CD4-positive, alpha-beta memory T cell (primary cell): Measurements from ENCODE around the gene PRR30. TPM values are rescaled to one million over a fixed set of nuclear protein-coding genes. Genes with fewer than 3 reads are reported as not detected.
"Not testable (repeated sequence)": the region's sequence is repeated elsewhere in the genome, so short reads cannot be mapped to it uniquely, and the experiment has no call there.

ENCODE experiments used
- CTCF ChIA-PET: fragments of 350-600 bp; sonication (Branson Sonifier 250); formaldehyde crosslinking; loops from one replicate; lab custom pipeline; 2021; ENCODE audit warnings: inconsistent platforms; ENCODE audit not compliant: partially characterized antibody; lab: Charles Lee
- POLR2A ChIA-PET: fragments of 350-600 bp; sonication (Branson Sonifier 250); formaldehyde crosslinking; loops from one replicate; lab custom pipeline; 2021; ENCODE audit not compliant: partially characterized antibody; lab: Charles Lee
- DNase-seq, 5 donors: peaks; one replicate each; pipeline versions ENCODE4 v3.0.0 to v3.0.0-alpha.2; 2020 to 2022; ENCODE audit warnings: mixed read lengths in 1 of 5
- H3K27ac ChIP-seq: one replicate; pipeline ENCODE4 v1.7.0; 2013; ENCODE audit warnings: low read depth, low read length
- H3K27me3 ChIP-seq: 2 replicates; pipeline ENCODE4 v1.7.0; 2013; ENCODE audit warnings: mild to moderate bottlenecking, low read length, moderate library complexity; ENCODE audit not compliant: insufficient read depth
- H3K36me3 ChIP-seq: 2 replicates; pipeline ENCODE4 v1.7.0; 2013; ENCODE audit warnings: mild to moderate bottlenecking, low read length, moderate library complexity; ENCODE audit not compliant: insufficient read depth
- H3K4me1 ChIP-seq: 2 replicates; pipeline ENCODE4 v1.7.0; 2013; ENCODE audit warnings: mild to moderate bottlenecking, low read length, moderate library complexity; ENCODE audit not compliant: insufficient read depth
- H3K4me3 ChIP-seq, 2 donors: one replicate each; pipeline ENCODE4 v1.7.0; 2013; ENCODE audit warnings: low read length in 2 of 2, mild to moderate bottlenecking in 1 of 2
- H3K9me3 ChIP-seq, 2 donors: one replicate each; pipeline ENCODE4 v1.7.0; 2013; ENCODE audit warnings: low read length in 2 of 2, control low read depth in 1 of 2; ENCODE audit not compliant: control insufficient read depth in 1 of 2
- H3K27ac Mint-ChIP-seq, 7 donors: one replicate each; pipeline ENCODE4 v1.8.0; 2020 to 2021; ENCODE audit warnings: mixed read lengths in 7 of 7, mild to moderate bottlenecking in 6 of 7, inconsistent platforms in 3 of 7, moderate library complexity in 3 of 7
- H3K27me3 Mint-ChIP-seq, 2 donors: one replicate each; pipeline ENCODE4 v1.8.0; 2020 to 2021; ENCODE audit warnings: mixed read lengths in 2 of 2
- H3K36me3 Mint-ChIP-seq, 2 donors: one replicate each; pipeline ENCODE4 v1.8.0; 2020 to 2021; ENCODE audit warnings: mixed read lengths in 2 of 2, inconsistent platforms in 1 of 2, mild to moderate bottlenecking in 1 of 2
- H3K4me1 Mint-ChIP-seq, 4 donors: one replicate each; pipeline ENCODE4 v1.8.0; 2020 to 2021; ENCODE audit warnings: mixed read lengths in 4 of 4, mild to moderate bottlenecking in 1 of 4
- H3K4me3 Mint-ChIP-seq, 8 donors: one replicate each; pipeline ENCODE4 v1.8.0; 2020 to 2021; ENCODE audit warnings: mixed read lengths in 8 of 8, mild to moderate bottlenecking in 7 of 8, moderate library complexity in 6 of 8, inconsistent platforms in 3 of 8
- H3K9me3 Mint-ChIP-seq, 8 donors: one replicate each; pipeline ENCODE4 v1.8.0; 2020 to 2021; ENCODE audit warnings: mixed read lengths in 8 of 8, mild to moderate bottlenecking in 5 of 8, inconsistent platforms in 3 of 8, moderate library complexity in 1 of 8
- intact Hi-C: fragments of 100-400 bp; cut with micrococcal nuclease; formaldehyde crosslinking; loops from one replicate; pipeline ENCODE4 v1.15.1; 2023
- polyA plus RNA-seq, 2 donors: library from polyadenylated mRNA; unstranded; fragments of 300-500 nt; fragmentation: Illumina TruSeq; gene quantifications; one replicate each; pipeline ENCODE4 v1.2.3, GENCODE V29; 2021
- total RNA-seq, 2 experiments: library from RNA; stranded (reverse); gene quantifications; one replicate each; pipeline ENCODE4 v1.2.3, GENCODE V29; 2021

The PRR30 gene
- total and polyA plus RNA-seq, 4 experiments from 2014 or later: not detected

- no peaks in the 10 kb centered on the region for H3K9me3 Mint-ChIP-seq
- peaks cover 0 to 6% (median 2%) of the 10 kb centered on the region in 4 donors for H3K4me1 Mint-ChIP-seq
- H3K36me3 Mint-ChIP-seq: no peaks in the 10 kb centered on the region
- H3K4me3 Mint-ChIP-seq: no peak overlapping the region
- no peak overlapping the region for H3K27ac Mint-ChIP-seq
- H3K4me3 ChIP-seq: no peak overlapping the region
- intact Hi-C loops: no loop called here
- DNase-seq: no peak
- ChIA-PET POLR2A (no interaction called here), CTCF (interaction anchor here (0.6 to 1.3 kb wide), 2 partner anchors 10 to 125 kb away, joined by 3 read pairs; no protein-coding TSS in a partner anchor)
- no peaks in the 10 kb centered on the region for H3K9me3 ChIP-seq
- no peaks in the 10 kb centered on the region for H3K4me1 ChIP-seq
- H3K27me3 Mint-ChIP-seq: peaks cover 22 to 38% of the 10 kb centered on the region in 2 donors
- no peak overlapping the region for H3K27ac ChIP-seq
- H3K27me3 ChIP-seq: no peaks in the 10 kb centered on the region
- no peaks in the 10 kb centered on the region for H3K36me3 ChIP-seq
Observed at GRCh38 chr2:27177441-27178351, 38.5 kb upstream of the PRR30 start.

- H3K9me3 ChIP-seq, H3K36me3 Mint-ChIP-seq, H3K9me3 Mint-ChIP-seq, H3K4me3 ChIP-seq, H3K36me3 ChIP-seq, H3K4me1 Mint-ChIP-seq, DNase-seq, POLR2A ChIA-PET, H3K4me1 ChIP-seq, H3K27ac Mint-ChIP-seq, intact Hi-C loops, H3K27ac ChIP-seq, H3K27me3 ChIP-seq, H3K4me3 Mint-ChIP-seq: not testable (repeated sequence)
- H3K27me3 Mint-ChIP-seq: peaks cover 27 to 31% of the 10 kb centered on the region in 2 donors
- CTCF ChIA-PET: interaction anchor here (1.3 kb wide), 1 partner anchor 127 kb away, joined by 3 read pairs; no protein-coding TSS in a partner anchor
Observed at GRCh38 chr2:27175781-27176180, 36.6 kb upstream of the PRR30 start.

- H3K4me1 ChIP-seq: no peaks in the 10 kb centered on the region
- Mint-ChIP-seq H3K27me3 (peaks cover 27 to 30% of the 10 kb centered on the region in 2 donors), H3K36me3 (no peaks in the 10 kb centered on the region), H3K9me3 (no peaks in the 10 kb centered on the region), H3K27ac (no peak overlapping the region), H3K4me1 (peaks cover 4 to 6% (median 5%) of the 10 kb centered on the region in 4 donors), H3K4me3 (no peak overlapping the region)
- CTCF ChIA-PET: no interaction called here
- no peaks in the 10 kb centered on the region for H3K27me3 ChIP-seq
- H3K9me3 ChIP-seq: no peaks in the 10 kb centered on the region
- H3K36me3 ChIP-seq: no peaks in the 10 kb centered on the region
- intact Hi-C loops: no loop called here
- no peak overlapping the region for H3K4me3 ChIP-seq
- DNase-seq: no peak
- no peak overlapping the region for H3K27ac ChIP-seq
- POLR2A ChIA-PET: interaction anchor here (0.6 kb wide), 1 partner anchor 68 kb away, joined by 3 read pairs; no protein-coding TSS in a partner anchor
Observed at GRCh38 chr2:27175330-27175729, 36.1 kb upstream of the PRR30 start.

- ChIA-PET CTCF (no interaction called here), POLR2A (no interaction called here)
- Mint-ChIP-seq H3K27ac (no peak overlapping the region), H3K36me3 (no peaks in the 10 kb centered on the region), H3K4me3 (no peak overlapping the region), H3K27me3 (peaks cover 26 to 29% of the 10 kb centered on the region in 2 donors), H3K4me1 (peaks cover 4 to 6% (median 6%) of the 10 kb centered on the region in 4 donors), H3K9me3 (no peaks in the 10 kb centered on the region)
- H3K4me3 ChIP-seq: no peak overlapping the region
- H3K4me1 ChIP-seq: no peaks in the 10 kb centered on the region
- H3K9me3 ChIP-seq: no peaks in the 10 kb centered on the region
- no peak for DNase-seq
- intact Hi-C loops: no loop called here
- H3K27ac ChIP-seq: no peak overlapping the region
- no peaks in the 10 kb centered on the region for H3K36me3 ChIP-seq
- no peaks in the 10 kb centered on the region for H3K27me3 ChIP-seq
Observed at GRCh38 chr2:27174638-27175037, 35.4 kb upstream of the PRR30 start.

GRCh38 chr2:27171351-27171848 is 32.2 kb upstream of the PRR30 start:
- ChIA-PET POLR2A (no interaction called here), CTCF (interaction anchor here (0.7 to 2.7 kb wide), 10 partner anchors 11 to 691 kb away, joined by 3 to 19 read pairs (median 4); no protein-coding TSS in a partner anchor)
- Mint-ChIP-seq H3K9me3 (no peaks in the 10 kb centered on the region), H3K27me3 (peaks cover 14 to 15% of the 10 kb centered on the region in 2 donors), H3K36me3 (no peaks in the 10 kb centered on the region), H3K27ac (no peak overlapping the region), H3K4me1 (peaks cover 0 to 8% (median 4%) of the 10 kb centered on the region in 4 donors), H3K4me3 (no peak overlapping the region)
- DNase-seq: no peak
- no peak overlapping the region for H3K4me3 ChIP-seq
- H3K27me3 ChIP-seq: no peaks in the 10 kb centered on the region
- intact Hi-C loops: no loop called here
- no peaks in the 10 kb centered on the region for H3K36me3 ChIP-seq
- no peak overlapping the region for H3K27ac ChIP-seq
- H3K9me3 ChIP-seq: no peaks in the 10 kb centered on the region
- no peaks in the 10 kb centered on the region for H3K4me1 ChIP-seq

GRCh38 chr2:27170581-27171337 is 31.5 kb upstream of the PRR30 start:
- no peaks in the 10 kb centered on the region for H3K36me3 Mint-ChIP-seq
- peak overlapping the region in 4 of 8 donors; percentile 39 to 59 (median 53) for H3K4me3 Mint-ChIP-seq
- Histone ChIP-seq H3K36me3 (no peaks in the 10 kb centered on the region), H3K27me3 (no peaks in the 10 kb centered on the region), H3K4me1 (no peaks in the 10 kb centered on the region), H3K4me3 (no peak overlapping the region), H3K27ac (no peak overlapping the region), H3K9me3 (no peaks in the 10 kb centered on the region)
- ChIA-PET POLR2A (no interaction called here), CTCF (interaction anchor here (0.7 to 2.7 kb wide), 18 partner anchors 10 to 690 kb away, joined by 3 to 19 read pairs (median 4); partner anchors contain the start of gene TRIM54)
- no peaks in the 10 kb centered on the region for H3K9me3 Mint-ChIP-seq
- H3K27me3 Mint-ChIP-seq: peaks cover 10 to 12% of the 10 kb centered on the region in 2 donors
- intact Hi-C loops: loop anchor here (1.0 kb wide), 1 partner anchor 133 kb away; no protein-coding TSS in a partner anchor
- H3K27ac Mint-ChIP-seq: no peak overlapping the region
- no peak for DNase-seq
- peaks cover 0 to 8% (median 4%) of the 10 kb centered on the region in 4 donors for H3K4me1 Mint-ChIP-seq
